GM12878 (cell line): ENCODE data around the gene BRF1. TPM values are rescaled to one million over a fixed set of nuclear protein-coding genes. Genes with fewer than 3 reads are reported as not detected.

ENCODE experiments used
- ATAC-seq: fragments of 200-7000 bp; cut with Tn5 transposase; 3 replicates; pipeline ENCODE4 v1.9.1; 2020; ENCODE audit warnings: mild to moderate bottlenecking, moderate library complexity
- BruUV-seq: library from RNA; stranded (reverse); fragments of 400-500 nt; replicated peaks from 2 replicates; lab custom pipeline; 2021; lab: Mats Ljungman, UMichigan
- CTCF ChIA-PET: fragments of 300-600 bp; sonication (Branson Sonifier 250); formaldehyde crosslinking; extraction: SDS; loops from one replicate; lab custom pipeline; 2021; ENCODE audit warnings: inconsistent platforms; lab: Yijun Ruan, JAX
- POLR2A ChIA-PET: fragments of 350-600 bp; formaldehyde crosslinking; extraction: SDS; loops from one replicate; lab custom pipeline; 2021; ENCODE audit warnings: inconsistent platforms; lab: Charles Lee
- RAD21 ChIA-PET: fragments of 300-600 bp; sonication (Branson Sonifier 250); formaldehyde crosslinking; loops from one replicate; lab custom pipeline; 2023; ENCODE audit warnings: antibody characterized with exemption; ENCODE audit not compliant: unreplicated experiment; lab: Charles Lee
- SMC1A ChIA-PET: fragments of 300-600 bp; sonication (Branson Sonifier 250); formaldehyde crosslinking; loops from one replicate; lab custom pipeline; 2023; ENCODE audit not compliant: unreplicated experiment, uncharacterized antibody; lab: Charles Lee
- DNase-seq: peaks from one replicate; pipeline ENCODE4 v3.0.0-alpha.2; 2011; ENCODE audit warnings: low read depth, low spot score
- FAIRE-seq: peaks from 3 replicates; lab custom pipeline; 2011; peaks lifted over from hg19 to GRCh38; lab: Jason Lieb, UNC
- H2AFZ ChIP-seq: 2 replicates; pipeline ENCODE4 v1.6.0; 2011; ENCODE audit warnings: low read depth, low read length, control low read depth; ENCODE audit not compliant: control insufficient read depth
- H3K27ac ChIP-seq: 2 replicates; pipeline ENCODE4 v1.5.1; 2011; ENCODE audit warnings: control low read depth; ENCODE audit not compliant: control insufficient read depth, insufficient read depth
- H3K27me3 ChIP-seq, 2 experiments: replicated peaks in 1 of 2; 2 replicates each; pipeline versions ENCODE4 v1.6.0 to v1.6.1; 2011; ENCODE audit warnings: low read length in 1 of 2; ENCODE audit not compliant: control insufficient read depth in 2 of 2, insufficient read depth in 2 of 2
- H3K36me3 ChIP-seq, 2 experiments: 2 replicates each; pipeline ENCODE4 v1.5.1; 2011; ENCODE audit warnings: low read length in 1 of 2; ENCODE audit not compliant: control insufficient read depth in 2 of 2, insufficient read depth in 2 of 2
- H3K4me1 ChIP-seq: 2 replicates; pipeline ENCODE4 v1.6.1; 2011; ENCODE audit warnings: mild to moderate bottlenecking, low read length, moderate library complexity, mixed read lengths; ENCODE audit not compliant: control insufficient read depth, insufficient read depth
- H3K4me2 ChIP-seq: 2 replicates; pipeline ENCODE4 v1.6.0; 2011; ENCODE audit warnings: control low read depth; ENCODE audit not compliant: control insufficient read depth, insufficient read depth
- H3K4me3 ChIP-seq: fragments of 200-600 bp; sonication (generic); 2 replicates; pipeline ENCODE4 v1.5.1; 2016
- H3K79me2 ChIP-seq: 2 replicates; pipeline ENCODE4 v1.6.0; 2011; ENCODE audit warnings: low read length; ENCODE audit not compliant: control insufficient read depth, insufficient read depth
- H3K9ac ChIP-seq: 2 replicates; pipeline ENCODE4 v1.8.0; 2011; ENCODE audit warnings: low read length, control low read depth, mixed read lengths; ENCODE audit not compliant: control insufficient read depth, insufficient read depth
- H3K9me3 ChIP-seq: replicated peaks from 3 replicates; pipeline ENCODE4 v1.5.1; 2011; ENCODE audit warnings: mild to moderate bottlenecking, low read length; ENCODE audit not compliant: control insufficient read depth, insufficient read depth
- H4K20me1 ChIP-seq: 2 replicates; pipeline ENCODE4 v1.6.0; 2011; ENCODE audit not compliant: control insufficient read depth, insufficient read depth
- BCL11A ChIP-seq: IDR thresholded peaks from 2 replicates; pipeline ENCODE4 v1.6.1; 2011; ENCODE audit warnings: low read depth, low read length
- CEBPZ ChIP-seq: fragments of 150-350 bp; IDR thresholded peaks from 2 replicates; pipeline ENCODE4 v1.6.1; 2016; ENCODE audit warnings: low read depth, low read length
- CHD2 ChIP-seq: IDR thresholded peaks from 2 replicates; pipeline ENCODE4 v1.6.1; 2011; ENCODE audit warnings: low read depth, low read length, improper control_type of control experiment, borderline replicate concordance
- EGR1 ChIP-seq, 2 experiments: IDR thresholded peaks; 1 replicate in 1 of 2; 2 replicates in 1 of 2; pipeline ENCODE4 v1.6.1; 2011 to 2012; ENCODE audit warnings: low read depth in 2 of 2, low read length in 2 of 2, borderline replicate concordance in 1 of 2, mild to moderate bottlenecking in 1 of 2, moderate library complexity in 1 of 2
- NFXL1 ChIP-seq: fragments of 450-650 bp; IDR thresholded peaks from 2 replicates; pipeline ENCODE4 v1.6.1; 2017; ENCODE audit warnings: antibody characterized with exemption, mild to moderate bottlenecking, borderline replicate concordance
- NFYB ChIP-seq: IDR thresholded peaks from 2 replicates; pipeline ENCODE4 v1.6.1; 2011; ENCODE audit warnings: low read depth, mild to moderate bottlenecking, low read length, improper control_type of control experiment, moderate library complexity; ENCODE audit not compliant: insufficient read depth
- PAX8 ChIP-seq: fragments of 450-650 bp; IDR thresholded peaks from 2 replicates; pipeline ENCODE4 v1.6.1; 2017; ENCODE audit warnings: mild to moderate bottlenecking, moderate library complexity
- TBL1XR1 ChIP-seq: IDR thresholded peaks from 2 replicates; pipeline ENCODE4 v1.6.1; 2012; ENCODE audit warnings: low read depth, low read length, improper control_type of control experiment
- WRNIP1 ChIP-seq: IDR thresholded peaks from 2 replicates; pipeline ENCODE4 v1.6.1; 2011; ENCODE audit warnings: low read depth, low read length, improper control_type of control experiment, borderline replicate concordance
- YBX1 ChIP-seq: fragments of 450-650 bp; IDR thresholded peaks from 2 replicates; pipeline ENCODE4 v1.6.1; 2016; ENCODE audit warnings: antibody characterized with exemption
- ZBTB4 ChIP-seq: fragments of 450-650 bp; formaldehyde crosslinking; IDR thresholded peaks from 2 replicates; pipeline ENCODE4 v1.4.0; 2022; ENCODE audit warnings: mild to moderate bottlenecking, moderate library complexity
- WGBS: methylation state at CpG from one replicate; pipeline ENCODE4 v1.1.6; 2016; ENCODE audit warnings: low lambda C conversion rate; ENCODE audit not compliant: insufficient replicate concordance, insufficient coverage; ENCODE audit errors: missing lambda C conversion rate; 5-methylcytosine and 5-hydroxymethylcytosine counted together
- in situ Hi-C: fragments of 300-500 bp; cut with MboI; formaldehyde crosslinking; loops from 9 replicates; pipeline ENCODE4 v1.14.3; 2018; ENCODE audit warnings: mixed read lengths
- intact Hi-C: fragments of 100-400 bp; cut with micrococcal nuclease; formaldehyde crosslinking; loops from one replicate; pipeline ENCODE4 v1.14.2; 2022; ENCODE audit not compliant: unreplicated experiment
- polyA plus RNA-seq, 11 experiments: library from polyadenylated mRNA; depleted of rRNA in 4 of 11; unstranded in 6 of 11; stranded (reverse) in 5 of 11; fragments of >200 nt; fragmentation: Nextera tagmentation in 4 of 11; fragmentation: Illumina TruSeq in 1 of 11; extraction: Ambion mirVana in 4 of 11; extraction: Trizol in 1 of 11; gene quantifications; 1 replicate in 1 of 11; 2 replicates in 10 of 11; pipeline versions ENCODE4 v1.2.1 to v1.2.3, GENCODE V29; 2011 to 2016; ENCODE audit warnings: inconsistent platforms in 2 of 11, missing spikeins in 2 of 11, low read depth in 1 of 11
- total RNA-seq, 4 experiments: library from RNA; depleted of rRNA in 3 of 4; stranded (reverse); fragments of >200 nt in 3 of 4; fragmentation: Illumina TruSeq in 1 of 4; extraction: Trizol in 1 of 4; gene quantifications; 2 replicates each; pipeline versions ENCODE4 v1.2.1 to v1.2.3, GENCODE V29; 2013 to 2021
- TF ChIP-seq, protein P1 (sequence below): IDR thresholded peaks from 2 replicates; pipeline ENCODE4 v1.6.1; 2011; ENCODE audit warnings: borderline replicate concordance, low read depth, mild to moderate bottlenecking, moderate library complexity, low read length; ENCODE audit not compliant: insufficient read depth, poor library complexity, severe bottlenecking
- TF ChIP-seq, protein P2 (sequence below): fragments of 450-650 bp; IDR thresholded peaks from 2 replicates; pipeline ENCODE4 v1.6.1; 2016; ENCODE audit warnings: mild to moderate bottlenecking
- TF ChIP-seq, protein P3 (sequence below): fragments of 450-650 bp; IDR thresholded peaks from 2 replicates; pipeline ENCODE4 v1.6.1; 2017; ENCODE audit warnings: borderline replicate concordance

Gene BRF1
- total and polyA plus RNA-seq, 10 of the 15 experiments (the other 5 are each of a cell fraction or from before 2014, with no cell fraction given): 0.21 to 33.5 (median 10.7) TPM

DNA sequence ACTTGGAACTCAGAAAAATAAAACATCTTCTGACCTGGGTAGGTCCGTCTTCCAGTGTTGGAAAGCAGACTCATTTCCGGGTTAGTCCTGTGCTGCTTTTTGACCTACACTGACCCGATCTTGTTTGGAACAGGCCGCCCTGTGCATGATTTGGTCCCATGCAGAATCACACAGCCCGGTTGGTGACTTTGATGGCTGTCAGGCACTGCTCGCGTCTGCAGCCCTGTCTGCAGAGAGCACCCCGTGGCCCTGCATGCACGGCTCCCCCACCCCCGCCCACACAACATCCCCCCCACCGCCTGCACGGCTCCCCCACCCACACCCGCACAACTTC, 45.4 kb upstream of the BRF1 start:
- H3K27ac ChIP-seq: no peak overlapping the region
- H3K36me3 ChIP-seq: no peaks in the 10 kb centered on the region
- H3K4me1 ChIP-seq: no peaks in the 10 kb centered on the region
- no peaks in the 10 kb centered on the region for H3K27me3 ChIP-seq
- ChIA-PET CTCF (interaction anchor here (0.7 kb wide), 1 partner anchor 239 kb away, joined by 4 read pairs; no protein-coding TSS in a partner anchor), SMC1A (no interaction called here), RAD21 (no interaction called here), POLR2A (no interaction called here)
- intact Hi-C loops: no loop called here
- H3K9me3 ChIP-seq: no peaks in the 10 kb centered on the region
- 80% methylated on average over 7 of the region's 13 CpGs for WGBS
- H3K9ac ChIP-seq: no peak overlapping the region
- BruUV-seq: no TSS peak
- in situ Hi-C loops: no loop called here
- DNase-seq: no peak
- no peak for ATAC-seq
- no peak overlapping the region for H2AFZ ChIP-seq
- H3K79me2 ChIP-seq: no peaks in the 10 kb centered on the region
- no peaks in the 10 kb centered on the region for H4K20me1 ChIP-seq
- no peak overlapping the region for H3K4me3 ChIP-seq
- H3K4me2 ChIP-seq: no peak overlapping the region
- FAIRE-seq: no peak
- TF ChIP-seq EGR1 (IDR thresholded peaks at IDR 0.05; ENCODE audit: borderline replicate concordance in 1 of 2, low read depth in 2 of 2, low read length in 2 of 2) (no peak), ZBTB4 (CRISPR knock-in tag) (no peak), NFYB (no peak), CHD2 (no peak), PAX8 (no peak), BCL11A (no peak), WRNIP1 (no peak), CEBPZ (no peak), TBL1XR1 (no peak), YBX1 (no peak), NFXL1 (no peak)
- TF ChIP-seq, protein P1, sequence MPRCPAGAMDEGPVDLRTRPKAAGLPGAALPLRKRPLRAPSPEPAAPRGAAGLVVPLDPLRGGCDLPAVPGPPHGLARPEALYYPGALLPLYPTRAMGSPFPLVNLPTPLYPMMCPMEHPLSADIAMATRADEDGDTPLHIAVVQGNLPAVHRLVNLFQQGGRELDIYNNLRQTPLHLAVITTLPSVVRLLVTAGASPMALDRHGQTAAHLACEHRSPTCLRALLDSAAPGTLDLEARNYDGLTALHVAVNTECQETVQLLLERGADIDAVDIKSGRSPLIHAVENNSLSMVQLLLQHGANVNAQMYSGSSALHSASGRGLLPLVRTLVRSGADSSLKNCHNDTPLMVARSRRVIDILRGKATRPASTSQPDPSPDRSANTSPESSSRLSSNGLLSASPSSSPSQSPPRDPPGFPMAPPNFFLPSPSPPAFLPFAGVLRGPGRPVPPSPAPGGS: no peak
- TF ChIP-seq, protein P2, sequence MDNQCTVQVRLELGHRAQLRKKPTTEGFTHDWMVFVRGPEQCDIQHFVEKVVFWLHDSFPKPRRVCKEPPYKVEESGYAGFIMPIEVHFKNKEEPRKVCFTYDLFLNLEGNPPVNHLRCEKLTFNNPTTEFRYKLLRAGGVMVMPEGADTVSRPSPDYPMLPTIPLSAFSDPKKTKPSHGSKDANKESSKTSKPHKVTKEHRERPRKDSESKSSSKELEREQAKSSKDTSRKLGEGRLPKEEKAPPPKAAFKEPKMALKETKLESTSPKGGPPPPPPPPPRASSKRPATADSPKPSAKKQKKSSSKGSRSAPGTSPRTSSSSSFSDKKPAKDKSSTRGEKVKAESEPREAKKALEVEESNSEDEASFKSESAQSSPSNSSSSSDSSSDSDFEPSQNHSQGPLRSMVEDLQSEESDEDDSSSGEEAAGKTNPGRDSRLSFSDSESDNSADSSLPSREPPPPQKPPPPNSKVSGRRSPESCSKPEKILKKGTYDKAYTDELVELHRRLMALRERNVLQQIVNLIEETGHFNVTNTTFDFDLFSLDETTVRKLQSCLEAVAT: no peak
- TF ChIP-seq, protein P3, sequence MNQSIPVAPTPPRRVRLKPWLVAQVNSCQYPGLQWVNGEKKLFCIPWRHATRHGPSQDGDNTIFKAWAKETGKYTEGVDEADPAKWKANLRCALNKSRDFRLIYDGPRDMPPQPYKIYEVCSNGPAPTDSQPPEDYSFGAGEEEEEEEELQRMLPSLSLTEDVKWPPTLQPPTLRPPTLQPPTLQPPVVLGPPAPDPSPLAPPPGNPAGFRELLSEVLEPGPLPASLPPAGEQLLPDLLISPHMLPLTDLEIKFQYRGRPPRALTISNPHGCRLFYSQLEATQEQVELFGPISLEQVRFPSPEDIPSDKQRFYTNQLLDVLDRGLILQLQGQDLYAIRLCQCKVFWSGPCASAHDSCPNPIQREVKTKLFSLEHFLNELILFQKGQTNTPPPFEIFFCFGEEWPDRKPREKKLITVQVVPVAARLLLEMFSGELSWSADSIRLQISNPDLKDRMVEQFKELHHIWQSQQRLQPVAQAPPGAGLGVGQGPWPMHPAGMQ: no peak
